Fibroblast of skin of right quadriceps (primary cell): Measurements from ENCODE around the gene SERINC3.
"Not testable (repeated sequence)": the region's sequence is repeated elsewhere in the genome, so short reads cannot be mapped to it uniquely, and the experiment has no call there.

Source experiments
- DNase-seq: peaks from one replicate; pipeline ENCODE4 v3.0.0-alpha.2; 2013

SERINC3 gene

DNA sequence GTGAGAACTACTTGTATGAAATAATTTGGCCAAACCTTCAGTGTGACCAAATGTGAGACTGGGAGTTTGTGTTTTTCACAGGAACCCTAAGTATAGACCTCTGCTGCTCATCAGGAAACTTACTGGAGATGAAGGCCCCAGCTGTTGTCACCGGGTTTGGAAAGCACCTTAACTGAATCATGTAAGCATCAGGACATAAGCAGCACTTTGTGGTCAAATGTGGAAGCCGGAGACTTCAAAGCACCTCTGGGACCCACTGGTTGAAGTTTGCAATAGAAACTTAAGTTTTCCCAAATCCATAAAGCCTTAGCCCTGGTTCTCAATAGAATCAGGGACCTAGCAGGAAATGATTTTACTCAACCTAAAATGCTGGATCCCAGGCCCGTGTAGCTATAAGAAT lies 31.9 kb downstream of the SERINC3 start:
- no peak for DNase-seq

DNA sequence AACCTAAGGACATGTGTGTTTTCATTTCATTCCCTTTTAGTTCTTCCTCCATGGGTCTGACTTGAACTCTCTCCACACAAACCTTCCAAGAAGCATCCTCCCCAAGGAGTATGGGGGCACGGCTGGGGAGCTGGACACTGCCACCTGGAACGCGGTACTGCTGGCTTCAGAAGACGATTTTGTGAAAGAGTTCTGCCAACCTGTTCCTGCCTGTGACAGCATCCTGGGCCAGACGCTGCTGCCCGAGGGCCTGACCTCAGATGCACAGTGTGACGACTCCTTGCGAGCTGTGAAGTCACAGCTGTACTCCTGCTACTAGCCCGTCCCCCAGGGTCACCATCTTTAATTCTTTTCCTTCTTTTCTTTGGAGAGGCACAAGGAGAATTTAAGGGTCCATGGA lies 32.6 kb downstream of the SERINC3 start:
- no peak for DNase-seq

DNA sequence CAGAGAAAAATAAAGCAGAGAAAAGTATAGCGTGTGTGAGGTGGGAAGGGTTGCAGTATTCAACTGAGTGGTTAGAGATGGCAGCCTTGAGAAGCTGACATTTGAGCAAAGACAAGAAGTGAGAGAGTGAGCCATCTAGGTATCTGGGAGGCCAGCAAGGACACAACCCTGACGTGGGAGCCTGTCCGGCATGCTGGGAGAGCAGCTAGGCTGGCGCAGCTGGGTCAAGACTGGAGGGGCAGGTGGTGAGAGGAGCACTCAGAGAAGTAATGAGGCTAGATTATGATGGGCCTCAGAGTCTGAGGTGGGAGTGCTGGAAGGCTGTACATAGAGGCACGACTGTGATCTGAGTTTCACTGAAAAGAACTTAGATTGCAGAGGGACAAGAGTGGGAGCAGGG lies 33.3 kb downstream of the SERINC3 start:
- no peak for DNase-seq

DNA sequence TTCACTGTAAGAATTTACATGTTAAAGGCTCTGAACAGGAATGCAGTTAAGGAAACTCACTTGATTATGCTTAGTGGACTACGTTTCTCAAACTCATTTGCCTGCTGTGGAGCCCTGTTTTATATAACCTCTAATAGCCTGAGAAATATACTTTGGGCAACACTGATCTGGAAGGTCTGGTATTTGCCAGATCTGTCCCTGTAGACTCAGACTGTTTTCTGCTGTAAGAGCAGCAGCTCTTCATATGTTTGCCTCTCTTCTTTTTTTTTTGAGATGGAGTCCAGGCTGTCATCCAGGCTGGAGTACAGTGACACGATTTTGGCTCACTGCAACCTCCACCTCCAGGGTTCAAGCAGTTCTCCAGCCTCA lies 36.1 kb downstream of the SERINC3 start:
- DNase-seq = no peak

DNA sequence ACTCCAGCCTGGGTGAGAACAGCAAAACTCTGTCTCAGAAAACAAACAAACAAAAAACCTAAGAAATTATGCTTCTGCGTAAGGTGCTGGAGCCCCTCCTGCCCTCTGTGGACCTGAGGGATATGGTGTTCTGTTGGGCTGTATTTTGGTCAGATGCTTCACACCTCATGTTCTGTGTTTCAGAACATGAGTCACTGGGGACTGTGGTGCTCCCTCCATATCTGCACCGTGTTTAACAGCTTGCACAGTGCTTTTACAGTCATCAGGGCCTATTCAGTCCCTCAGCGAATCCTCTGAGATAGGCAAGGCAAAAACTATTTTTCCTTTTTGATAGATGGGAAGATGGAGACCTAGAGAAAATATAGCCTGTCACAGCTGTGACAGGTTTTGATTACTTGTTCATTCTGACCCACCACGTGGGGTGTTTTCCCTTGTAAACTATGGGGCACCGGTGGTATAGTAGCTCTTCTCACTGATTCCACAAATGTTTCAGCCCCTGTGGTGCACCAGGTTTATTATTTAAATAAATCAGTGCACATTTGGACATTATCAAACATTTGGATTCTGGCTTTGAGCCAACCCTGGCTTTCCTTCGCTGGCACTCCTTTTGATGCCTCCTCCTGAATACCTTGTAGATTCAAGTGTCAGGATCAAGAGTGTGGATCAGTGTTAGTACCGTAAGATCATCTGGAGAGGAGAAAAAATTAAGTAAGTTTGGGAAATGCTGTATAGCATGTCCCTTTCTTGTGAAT lies 36.6 kb downstream of the SERINC3 start:
- no peak for DNase-seq

DNA sequence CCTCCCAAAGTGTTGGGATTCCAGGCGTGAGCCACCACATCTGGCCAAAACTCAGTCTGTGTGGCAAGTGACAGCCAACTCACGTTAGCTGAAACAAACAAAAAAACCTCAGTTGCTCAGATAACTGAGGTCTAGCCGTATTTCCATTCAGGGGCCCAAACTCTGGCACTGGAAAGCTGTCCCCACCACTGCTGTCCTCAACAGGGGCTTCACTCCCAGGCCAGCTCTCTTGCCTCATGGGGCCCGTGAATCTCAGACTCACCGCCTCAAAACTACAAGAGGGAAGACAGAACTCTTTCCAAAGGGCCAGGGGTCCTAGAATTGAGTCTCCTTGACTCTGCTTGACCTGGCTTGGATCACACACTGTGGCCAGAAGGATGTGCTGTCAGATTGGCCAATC lies 38.8 kb downstream of the SERINC3 start:
- no peak for DNase-seq

DNA sequence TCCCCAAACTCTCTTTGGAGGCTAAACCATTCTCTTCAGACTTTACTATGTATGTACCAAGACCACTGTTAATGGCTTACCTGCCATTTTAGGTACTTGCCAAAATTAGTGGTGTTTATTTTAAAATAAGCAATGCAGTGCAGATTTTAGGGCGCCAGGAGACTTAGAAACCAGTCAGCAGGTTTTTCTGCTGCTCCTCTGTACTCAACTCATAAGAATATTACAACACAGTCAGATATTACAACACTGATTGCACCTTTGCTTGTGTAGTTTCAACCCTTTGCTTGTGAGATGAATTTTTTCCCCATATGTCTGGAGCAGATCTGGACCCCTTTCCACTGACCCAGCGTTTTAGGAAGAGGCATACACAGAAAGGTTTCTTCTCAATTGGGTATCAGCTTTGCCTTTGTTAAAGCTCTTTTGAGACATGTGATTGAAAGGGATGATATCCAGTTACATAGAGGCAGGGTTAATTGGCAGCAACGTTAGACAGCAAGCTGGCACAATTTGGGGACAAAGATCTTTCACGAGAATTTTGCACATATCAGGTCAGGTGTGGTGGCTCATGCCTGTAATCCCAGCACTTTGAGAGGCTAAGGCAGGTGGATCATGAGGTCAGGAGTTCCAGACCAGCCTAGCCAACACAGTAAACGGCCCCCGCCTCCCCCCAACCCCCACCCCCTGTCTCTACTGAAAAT lies 40.0 kb downstream of the SERINC3 start:
- no peak for DNase-seq

DNA sequence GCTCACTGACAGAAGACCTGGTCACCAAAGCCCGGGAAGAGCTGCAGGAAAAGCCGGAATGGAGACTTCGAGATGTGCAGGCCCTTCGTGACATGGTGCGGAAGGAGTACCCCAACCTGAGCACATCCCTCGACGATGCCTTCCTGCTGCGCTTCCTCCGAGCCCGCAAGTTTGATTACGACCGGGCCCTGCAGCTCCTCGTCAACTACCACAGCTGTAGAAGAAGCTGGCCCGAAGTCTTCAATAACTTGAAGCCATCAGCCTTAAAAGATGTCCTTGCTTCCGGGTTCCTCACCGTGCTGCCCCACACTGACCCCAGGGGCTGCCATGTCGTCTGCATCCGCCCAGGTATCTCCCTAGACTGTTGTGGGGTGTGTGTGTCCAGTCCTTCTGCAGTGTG lies 41.8 kb downstream of the SERINC3 start:
- DNase-seq = no peak

DNA sequence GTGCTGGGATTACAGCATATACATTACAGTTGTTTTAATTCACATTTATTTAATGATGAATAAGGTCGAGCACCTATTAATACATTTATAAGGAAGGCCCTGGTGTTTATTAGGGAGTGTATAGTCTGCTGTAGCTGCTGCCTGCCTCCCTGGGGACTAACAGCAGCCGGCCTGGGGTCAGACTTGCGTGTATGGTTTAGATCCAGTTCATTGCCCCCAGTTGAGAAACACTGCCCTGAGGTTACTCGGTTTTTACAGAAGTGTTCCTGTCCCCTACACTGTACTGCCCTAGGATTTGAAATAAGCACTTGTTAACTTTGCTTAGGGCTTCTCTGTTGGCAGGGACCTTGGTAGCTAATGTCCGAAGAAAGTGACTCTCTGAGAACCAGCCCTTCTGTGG lies 42.2 kb downstream of the SERINC3 start:
- DNase-seq = no peak

DNA sequence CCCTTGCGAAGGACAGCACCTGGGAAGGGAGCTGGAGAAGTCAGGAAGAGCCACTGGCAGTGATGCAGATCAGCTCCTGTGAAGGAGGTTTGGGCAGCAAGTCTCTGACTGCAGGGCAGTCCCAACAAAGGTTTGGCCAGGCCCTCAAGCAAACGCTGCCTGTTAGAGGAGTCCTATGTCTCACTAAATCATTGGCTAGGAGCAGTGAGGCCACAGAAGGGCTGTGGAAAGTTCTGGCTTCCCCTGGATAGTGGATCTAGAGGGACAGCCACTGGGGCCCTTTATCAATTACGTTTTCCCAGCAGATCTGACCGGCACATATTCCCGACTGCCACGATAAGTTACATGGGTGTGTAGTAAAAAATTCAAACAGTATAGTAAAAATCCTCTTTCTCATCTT lies 43.7 kb downstream of the SERINC3 start:
- DNase-seq = no peak

DNA sequence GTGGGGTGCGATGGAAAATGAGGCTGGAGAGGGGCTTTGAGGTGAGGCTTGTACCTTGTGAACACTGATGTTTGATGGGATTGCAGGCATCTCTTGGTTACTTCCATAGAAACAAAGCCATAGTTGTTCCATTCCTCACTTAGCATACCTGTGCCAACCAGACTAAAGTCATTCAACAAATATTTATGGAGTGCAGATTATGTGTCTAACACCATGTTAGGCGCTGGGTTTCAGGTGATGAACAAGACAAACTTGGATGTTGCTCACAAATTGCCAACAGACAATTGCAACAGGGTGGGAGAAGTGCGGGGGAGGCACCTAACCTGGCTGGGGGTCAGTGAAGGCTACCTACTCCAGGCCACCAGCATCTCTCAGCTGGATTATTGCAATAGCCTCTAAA lies 44.7 kb downstream of the SERINC3 start:
- DNase-seq = no peak

DNA sequence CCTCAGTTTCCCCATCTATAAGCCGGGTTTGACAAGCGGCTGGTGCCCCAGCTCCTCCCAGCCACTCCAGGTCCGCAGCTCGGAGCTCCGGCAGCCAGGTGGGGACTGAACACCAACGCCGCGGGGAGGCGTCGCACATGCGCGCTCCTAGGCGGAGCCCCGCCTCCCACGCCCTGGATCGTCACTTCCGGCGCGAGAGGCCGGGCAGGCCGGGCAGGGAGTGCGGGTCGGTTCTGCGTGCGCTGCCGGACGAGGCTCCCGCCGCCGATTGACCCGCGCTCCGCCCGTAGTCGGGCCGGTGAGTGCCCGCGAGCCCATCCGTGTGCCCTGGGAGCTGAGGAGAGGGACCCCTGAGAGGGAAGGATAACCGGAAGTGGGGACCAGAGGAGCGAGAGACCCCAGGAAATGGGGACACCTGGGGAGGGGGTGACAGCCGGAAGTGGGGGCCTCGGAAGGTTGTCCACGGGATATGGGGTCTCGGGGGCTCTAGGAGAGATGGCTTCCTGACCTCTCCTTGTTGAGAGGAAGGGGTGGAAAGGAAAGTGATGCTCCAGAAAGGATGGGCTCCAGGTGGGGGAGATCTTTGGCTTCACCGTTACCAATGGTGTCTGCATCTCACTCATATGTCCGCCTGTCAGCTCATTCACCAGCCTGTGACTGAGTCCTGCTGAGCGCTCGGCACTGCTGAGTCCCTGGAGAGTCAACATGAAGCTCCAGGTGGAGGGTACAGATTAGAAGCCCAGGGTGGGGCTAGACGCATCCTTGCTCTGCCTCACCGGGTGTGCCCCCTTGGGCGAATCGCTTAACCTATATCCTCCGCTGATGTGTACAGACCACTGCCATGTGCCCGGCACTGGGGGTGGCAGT lies 45.9 kb downstream of the SERINC3 start, which contains the start of gene TTPAL:
Gene TTPAL, plus strand, starts transcription at position 181 of the 867 bp plus-strand sequence. CDS start 4,126 bp downstream, outside the sequence.
- DNase-seq = peak; percentile 81

DNA sequence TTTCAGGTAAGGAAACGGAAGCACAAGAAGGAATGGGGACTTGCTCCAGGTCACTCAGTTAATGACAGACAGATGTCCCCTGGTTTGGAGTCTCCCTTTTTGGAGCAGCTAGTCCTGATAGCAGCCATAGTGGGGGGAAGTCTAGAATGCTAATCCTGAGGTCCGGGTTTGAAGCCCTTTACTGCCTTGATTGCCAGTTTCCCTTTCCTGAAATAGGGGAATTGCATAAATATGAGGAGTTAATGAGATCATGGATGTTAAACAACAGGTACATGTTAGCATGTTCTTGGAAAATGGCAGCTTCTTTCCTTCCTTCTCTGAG lies 46.5 kb downstream of the SERINC3 start:
- no peak for DNase-seq

DNA sequence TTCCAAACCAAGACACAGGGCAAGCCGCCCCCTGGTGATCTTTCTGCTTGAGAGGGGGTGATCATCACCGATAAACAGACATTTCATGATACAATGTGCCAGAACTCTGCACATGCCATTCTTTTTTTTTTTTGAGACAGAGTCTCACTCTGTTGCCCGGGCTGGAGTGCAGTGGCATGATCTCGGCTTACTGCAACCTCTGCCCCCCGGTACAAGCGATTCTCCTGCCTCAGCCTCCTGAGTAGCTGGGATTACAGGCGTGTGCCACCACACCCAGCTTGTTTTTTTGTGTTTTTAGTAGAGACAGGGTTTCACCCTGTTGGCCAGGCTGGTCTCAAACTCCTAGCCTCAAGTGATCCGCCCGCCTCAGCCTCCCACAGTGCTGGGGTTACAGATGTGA lies 49.6 kb downstream of the SERINC3 start:
- not testable (repeated sequence) for DNase-seq

DNA sequence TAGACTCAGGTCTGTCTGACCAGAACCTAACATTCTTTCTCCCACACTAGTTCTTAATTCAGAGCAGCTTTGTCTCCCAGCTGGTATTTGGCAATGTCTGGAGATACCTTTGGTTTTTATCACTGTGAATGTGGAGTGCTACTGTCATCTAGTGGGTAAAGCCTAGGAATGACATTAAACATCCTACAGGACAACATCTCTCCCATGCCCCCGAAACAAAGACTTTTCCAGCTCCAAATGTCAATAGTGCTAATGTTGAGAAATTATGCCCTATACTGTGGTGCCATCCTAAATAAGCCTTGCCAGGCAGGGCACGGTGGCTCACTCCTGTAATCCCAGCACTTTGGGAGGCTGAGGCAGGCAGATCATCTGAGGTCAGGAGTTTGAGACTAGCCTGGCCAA lies 50.4 kb downstream of the SERINC3 start:
- peak; percentile 56 for DNase-seq

DNA sequence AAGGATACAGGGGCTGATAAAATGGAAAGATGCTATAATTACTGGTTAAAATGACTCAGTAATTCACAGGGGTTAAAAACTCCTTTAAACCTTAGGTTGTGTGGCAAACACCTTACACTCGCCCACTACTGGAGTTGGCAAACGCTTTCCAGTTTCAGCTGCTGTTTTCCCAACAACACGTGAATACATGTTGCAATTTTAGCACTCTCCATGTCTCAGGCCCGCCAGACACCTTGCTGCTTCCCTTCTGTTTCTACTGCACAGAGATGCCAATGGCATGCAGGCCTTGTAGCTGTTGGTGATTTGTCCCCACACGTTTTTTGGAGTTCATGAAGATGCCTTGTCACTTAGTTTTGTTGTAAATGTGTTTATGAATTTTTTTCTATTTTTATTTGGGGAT lies 51.5 kb downstream of the SERINC3 start:
- DNase-seq = no peak

DNA sequence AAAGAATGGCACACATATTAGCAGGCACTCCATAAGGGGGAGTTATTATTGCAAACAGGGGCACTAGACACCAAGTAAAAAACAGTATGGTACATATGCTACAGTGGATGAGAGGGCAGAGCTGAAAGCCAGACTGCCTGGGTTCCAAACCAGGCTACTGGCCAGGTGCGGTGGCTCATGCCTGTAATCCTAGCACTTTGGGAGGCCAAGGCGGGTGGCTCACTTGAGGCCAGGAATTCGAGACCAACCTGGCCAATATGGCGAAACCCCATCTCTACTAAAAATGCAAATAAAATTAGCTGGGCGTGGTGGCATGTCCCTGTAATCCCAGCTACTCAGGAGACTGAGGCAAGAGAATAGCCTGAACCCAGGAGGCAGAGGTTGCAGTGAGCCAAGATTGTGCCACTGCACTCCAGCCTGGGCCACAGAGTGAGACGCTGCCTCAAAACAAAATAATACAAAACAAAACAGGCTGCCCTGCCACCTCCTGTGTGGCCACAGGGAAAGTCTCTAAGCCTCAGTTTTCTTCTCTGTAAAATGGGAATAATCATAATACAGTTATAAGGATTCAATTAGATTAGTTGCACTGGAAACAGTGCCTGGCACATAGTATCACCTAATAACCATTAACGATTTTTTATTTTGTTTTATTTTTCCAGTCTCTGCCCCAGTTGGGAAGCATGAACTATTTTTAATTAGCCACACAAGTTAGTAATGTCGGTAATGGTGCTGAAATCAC lies 53.7 kb downstream of the SERINC3 start:
- no peak for DNase-seq

DNA sequence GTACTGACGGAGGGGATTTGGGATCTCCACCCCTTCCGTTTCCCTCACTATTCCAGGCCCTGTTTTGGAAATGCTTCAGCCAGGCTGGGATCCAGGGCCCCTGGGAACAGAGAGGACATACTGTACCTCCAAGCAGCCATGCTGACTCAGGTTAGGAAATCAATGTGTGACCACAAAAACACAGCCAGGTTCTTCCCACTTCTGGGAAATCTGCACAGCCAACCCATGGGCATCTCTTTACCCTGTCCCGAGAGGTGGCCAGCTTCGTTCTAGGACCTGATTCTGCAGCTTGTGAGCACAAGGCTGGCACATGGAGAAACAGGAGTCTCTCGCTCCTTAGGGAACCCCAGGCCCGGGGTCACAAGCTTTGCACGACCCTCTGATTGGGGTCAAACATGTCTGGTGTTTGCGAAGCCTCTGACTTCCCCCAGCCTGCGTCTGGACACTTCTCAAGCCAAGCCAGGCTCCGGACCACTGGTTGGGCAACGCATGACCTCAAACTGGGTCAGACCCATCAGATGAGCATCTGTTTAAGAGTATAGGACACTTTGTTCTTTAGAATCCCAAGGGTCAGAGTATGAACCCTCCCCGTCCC lies 54.5 kb downstream of the SERINC3 start:
- DNase-seq = peak; percentile 18

DNA sequence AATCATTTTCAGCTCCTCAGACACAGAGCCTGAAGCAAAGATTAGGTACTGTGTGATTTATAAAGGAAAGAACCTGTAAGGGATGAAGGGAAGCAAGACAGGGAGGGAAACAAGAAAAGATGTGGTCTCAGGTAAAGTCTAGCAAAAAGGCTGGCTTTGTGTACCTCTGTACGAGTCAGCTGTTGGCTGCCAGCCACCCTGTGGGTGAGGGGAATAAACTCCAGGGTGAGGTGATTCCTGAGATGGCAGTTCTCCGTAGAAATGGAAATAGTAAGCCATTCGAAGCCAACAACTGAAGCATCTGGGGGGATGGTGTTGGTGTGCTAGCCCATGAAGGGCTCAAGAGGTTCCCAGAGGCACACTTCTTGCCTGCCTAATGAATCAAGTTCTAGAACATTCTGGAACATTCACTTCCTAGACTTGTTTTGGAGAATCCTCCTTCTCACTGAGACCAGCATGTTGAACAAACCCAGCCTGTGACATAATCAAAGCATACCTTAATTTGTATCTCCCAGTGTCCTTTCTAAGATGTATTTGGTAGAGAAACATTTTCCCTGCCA lies 56.8 kb downstream of the SERINC3 start:
- DNase-seq = no peak

DNA sequence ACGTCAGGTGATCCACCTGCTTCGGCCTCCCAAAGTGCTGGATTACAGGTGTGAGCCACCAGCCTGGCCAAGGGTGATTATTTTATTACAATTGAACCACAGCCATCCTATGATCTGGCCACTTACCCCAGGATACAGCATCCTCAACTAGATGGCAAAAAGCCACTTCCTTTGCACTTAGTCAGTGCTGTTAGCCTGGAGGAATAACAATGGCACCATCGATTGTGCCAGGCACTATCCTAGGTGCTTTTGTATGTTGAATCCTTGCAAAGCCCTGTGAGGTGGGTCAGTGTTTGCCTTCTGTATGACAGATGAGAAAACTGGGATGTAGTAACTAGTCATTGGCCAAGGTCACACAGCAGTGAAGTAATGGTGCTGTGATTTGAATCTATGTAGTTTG lies 57.4 kb downstream of the SERINC3 start:
- DNase-seq = no peak

DNA sequence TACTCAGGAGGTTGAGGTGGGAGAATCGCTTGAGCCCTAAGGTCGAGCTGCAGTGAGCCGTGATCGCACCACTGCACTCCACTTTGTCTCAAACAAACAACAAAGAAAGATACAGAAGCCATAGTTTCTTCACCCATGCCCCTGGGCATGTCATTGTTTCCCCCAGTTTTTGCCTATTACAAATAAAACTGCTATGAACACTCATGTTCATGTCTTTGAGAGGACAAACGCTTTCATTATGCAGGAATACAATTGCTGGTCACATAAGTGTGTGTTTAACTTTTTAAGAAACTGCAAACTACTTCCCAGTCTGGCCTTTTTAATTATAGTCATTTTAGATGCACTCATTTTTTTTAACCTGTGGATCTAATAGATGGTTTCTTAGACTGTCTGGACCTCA lies 58.4 kb downstream of the SERINC3 start:
- no peak for DNase-seq

DNA sequence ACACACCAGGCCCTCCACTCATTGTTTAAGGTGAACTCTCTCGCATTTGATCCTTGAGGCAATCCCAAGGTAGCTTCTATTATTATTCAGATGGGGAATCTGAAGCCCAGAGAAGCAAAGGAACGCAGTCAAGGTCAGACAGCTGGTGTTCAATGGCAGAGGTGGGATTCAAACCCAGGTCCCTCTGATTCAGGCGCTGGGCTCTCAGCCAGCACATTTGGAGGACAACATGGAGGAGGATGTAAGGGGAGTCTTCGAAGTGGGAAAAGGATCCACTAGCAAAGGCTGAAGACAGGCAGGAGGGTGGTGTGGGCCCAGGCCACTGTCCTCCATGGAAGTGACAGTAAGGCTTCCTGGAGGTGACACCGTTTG lies 60.1 kb downstream of the SERINC3 start:
- DNase-seq = no peak
